Measurements from ENCODE around the gene GSX2. TPM values are rescaled to one million over a fixed set of nuclear protein-coding genes. Genes with fewer than 3 reads are reported as not detected.

The GSX2 gene
- total and polyA plus RNA-seq, 2 of the 8 experiments (the other 6 are each of a cell fraction or from before 2014, with no cell fraction given) = not detected

DNA sequence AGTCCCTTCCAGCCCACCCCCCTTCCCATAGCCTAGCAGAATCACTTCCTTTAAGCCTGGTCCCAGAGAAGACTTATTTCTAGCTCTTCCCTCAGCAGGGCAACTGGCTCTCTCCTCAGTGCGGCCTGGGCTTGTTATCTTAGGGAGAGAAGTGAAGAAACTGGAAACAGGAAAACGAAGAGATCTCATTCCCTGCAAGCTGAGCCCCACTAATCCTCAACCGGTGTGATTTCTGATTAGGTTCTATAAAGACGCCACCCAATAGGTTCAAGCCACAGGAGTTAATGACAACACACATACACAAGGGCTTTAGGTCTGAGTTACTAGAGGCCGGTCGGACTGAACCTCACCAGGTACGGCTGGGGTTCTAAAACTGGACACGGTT is 3.2 kb downstream of the GSX2 start:
- H3K4me3 ChIP-seq (ENCODE audit: extremely low read depth in 1 of 4, insufficient read depth in 2 of 4, low read depth in 3 of 4, low read length in 4 of 4) = peak overlapping the region in 3 of 4 experiments; percentile 19 to 52 (median 29); a peak in 3 of 8 replicates
- no peak overlapping the region for H2BK20ac ChIP-seq (ENCODE audit: low read length)
- H3K56ac ChIP-seq (replicated peaks; ENCODE audit: insufficient read length, low read depth, low read length) = no peak overlapping the region
- H3K9me3 ChIP-seq (ENCODE audit: insufficient read depth in 2 of 2, low read depth in 1 of 2, low read length in 1 of 2) = no peaks in the 10 kb centered on the region
- no peaks in the 10 kb centered on the region for H3K79me1 ChIP-seq (ENCODE audit: low read depth, low read length)
- WGBS, 2 experiments (ENCODE audit: extremely low coverage in 1 of 2, insufficient coverage in 1 of 2, insufficient read length in 1 of 2, insufficient replicate concordance in 2 of 2, low coverage in 1 of 2, low lambda C conversion rate in 2 of 2, missing lambda C conversion rate in 1 of 2) = 6% methylated on average over 7 of the region's 8 CpGs; no CpG with 5 or more reads in 1 of the 2 experiments
- H3K18ac ChIP-seq (ENCODE audit: extremely low read depth, low read length) = no peak overlapping the region
- no peak overlapping the region for H4K8ac ChIP-seq (ENCODE audit: extremely low read depth, insufficient read depth, low read length)
- FAIRE-seq = no peak
- peaks cover 0 to 7% (median 0%) of the 10 kb centered on the region in 4 experiments; a peak in 1 of 8 replicates for H3K36me3 ChIP-seq (ENCODE audit: control insufficient read depth in 2 of 4, insufficient read depth in 4 of 4, low read length in 3 of 4)
- no peak overlapping the region for H4K5ac ChIP-seq (ENCODE audit: insufficient read length, low read depth, low read length)
- peaks cover 0 to 4% of the 10 kb centered on the region in 2 experiments for H4K20me1 ChIP-seq (replicated peaks in 1 of 2; ENCODE audit: control insufficient read depth in 1 of 2, insufficient read depth in 2 of 2, low read length in 2 of 2)
- peak overlapping the region; percentile 71 to 86 for H3K4me2 ChIP-seq (ENCODE audit: insufficient read depth in 1 of 2, low read depth in 2 of 2, low read length in 2 of 2)
- H3K27ac ChIP-seq (ENCODE audit: low read depth, low read length) = no peak overlapping the region
- H2AK5ac ChIP-seq (ENCODE audit: low read depth, low read length) = no peak overlapping the region
- H3K79me2 ChIP-seq (ENCODE audit: control insufficient read depth in 1 of 2, insufficient read depth in 2 of 2, low read length in 2 of 2) = no peaks in the 10 kb centered on the region
- H3K9ac ChIP-seq (replicated peaks in 1 of 4; ENCODE audit: extremely low read depth in 1 of 4, low read depth in 3 of 4, low read length in 3 of 4) = no peak overlapping the region
- no peak for DNase-seq (ENCODE audit: low read depth in 1 of 2, low spot score in 2 of 2)
- peaks cover 75 to 96% (median 91%) of the 10 kb centered on the region in 4 experiments for H3K27me3 ChIP-seq (replicated peaks in 1 of 4; ENCODE audit: control insufficient read depth in 3 of 4, extremely low read depth in 1 of 4, insufficient read depth in 3 of 4, low read length in 3 of 4)
- no peak overlapping the region for H2BK5ac ChIP-seq (ENCODE audit: low read depth, low read length)
- H3K23ac ChIP-seq (ENCODE audit: insufficient read length) = no peak overlapping the region
- TF ChIP-seq EZH2 (IDR thresholded peaks at IDR 0.05; ENCODE audit: low read depth, low read length, severe bottlenecking) (peak; percentile 97), TAF1 (IDR thresholded peaks at IDR 0.05; ENCODE audit: low read depth, low read length) (0 out of 2 replicates have a peak, but pooled peaks have one; percentile 4), TCF12 (IDR thresholded peaks at IDR 0.05; ENCODE audit: low read depth, low read length) (0 out of 2 replicates have a peak, but pooled peaks have one; percentile 35), CTBP2 (IDR thresholded peaks at IDR 0.05; ENCODE audit: borderline replicate concordance, insufficient read depth, insufficient read length, low read length) (peak; percentile 5), PHF8 (conservative IDR thresholded peaks at IDR 0.05; ENCODE audit: low read depth, low read length) (no peak)
- POLR2A ChIA-PET (ENCODE audit: partially characterized antibody) = interaction anchor here (0.7 to 1.8 kb wide), 3 partner anchors 10 to 122 kb away, joined by 3 to 11 read pairs (median 4); no protein-coding TSS in a partner anchor
- no peak overlapping the region for H2AFZ ChIP-seq (ENCODE audit: low read length)
- H3K4ac ChIP-seq (replicated peaks; ENCODE audit: insufficient read length, low read depth, low read length) = no peak overlapping the region
- no peak overlapping the region for H3K14ac ChIP-seq (ENCODE audit: insufficient read length)
- no peak overlapping the region for H2BK12ac ChIP-seq (ENCODE audit: low read depth, low read length)
- peaks cover 11 to 54% (median 25%) of the 10 kb centered on the region in 4 experiments for H3K4me1 ChIP-seq (replicated peaks in 1 of 4; ENCODE audit: control insufficient read depth in 3 of 4, insufficient read depth in 4 of 4, low read length in 3 of 4)
- H3K23me2 ChIP-seq (ENCODE audit: low read depth, low read length) = peaks cover 9% of the 10 kb centered on the region; the same call in 1 of the 2 replicates
- CTCF ChIA-PET (ENCODE audit: partially characterized antibody) = interaction anchor here (1.0 to 8.6 kb wide), 8 partner anchors 9 to 195 kb away, joined by 3 to 62 read pairs (median 4); no protein-coding TSS in a partner anchor
- no peak overlapping the region for H4K91ac ChIP-seq (replicated peaks; ENCODE audit: insufficient read length, low read length)
- no peak overlapping the region for H2BK15ac ChIP-seq (ENCODE audit: low read length)
- H2BK120ac ChIP-seq (replicated peaks; ENCODE audit: low read depth, low read length) = no peak overlapping the region

All from H1 (cell line).